Measurements from ENCODE around the gene LY6G5B.

GRCh38 chr6:31631209-31631608 is 38.6 kb upstream of the LY6G5B start:
- TF ChIP-seq EZH2 (IDR thresholded peaks at IDR 0.05) (no peak), CTCF (IDR thresholded peaks at IDR 0.05) (no peak)

Data from neural progenitor cell (in vitro differentiated cells).